HepG2 (cell line): ENCODE data around the gene LUZP1. TPM values are rescaled to one million over a fixed set of nuclear protein-coding genes. Genes with fewer than 3 reads are reported as not detected.

ENCODE experiments used
- ASH2L ChIP-seq: fragments of 300-600, 200-600 bp; sonication (generic); IDR thresholded peaks from 2 replicates; pipeline ENCODE4 v1.7.0; 2017; ENCODE audit warnings: low read depth, mild to moderate bottlenecking, moderate library complexity, mixed read lengths, low read length; ENCODE audit not compliant: insufficient read length
- ATF3 ChIP-seq: sonication (generic); formaldehyde crosslinking; IDR thresholded peaks from 2 replicates; pipeline ENCODE4 v1.4.0; 2020; ENCODE audit warnings: missing genetic modification reagents
- TFAP4 ChIP-seq: sonication (generic); IDR thresholded peaks from 2 replicates; pipeline ENCODE4 v1.6.1; 2016; ENCODE audit warnings: low read depth, borderline replicate concordance
- XRCC5 ChIP-seq: fragments of 200-400 bp; formaldehyde crosslinking; optimal IDR thresholded peaks from 2 replicates; pipeline ENCODE3; 2017; ENCODE audit warnings: mild to moderate bottlenecking, low read length
- ZNF407 ChIP-seq: sonication (generic); formaldehyde crosslinking; IDR thresholded peaks from one replicate; pipeline ENCODE4 v1.5.1; 2020; ENCODE audit warnings: mild to moderate bottlenecking, missing genetic modification reagents; ENCODE audit errors: not compliant biosample characterization
- ZNF784 ChIP-seq: sonication (generic); formaldehyde crosslinking; IDR thresholded peaks from 2 replicates; pipeline ENCODE4 v1.5.1; 2020; ENCODE audit warnings: missing genetic modification reagents, mild to moderate bottlenecking, borderline replicate concordance
- polyA plus RNA-seq, 8 experiments: library from polyadenylated mRNA; depleted of rRNA in 3 of 8; stranded (reverse) in 7 of 8; unstranded in 1 of 8; fragments of >200 nt; fragmentation: Illumina TruSeq in 4 of 8; extraction: Trizol in 4 of 8; gene quantifications; 2 replicates each; pipeline versions ENCODE4 v1.2.1 to v1.2.3, GENCODE V29; 2011 to 2016; ENCODE audit warnings: low read depth in 4 of 8, missing spikeins in 1 of 8, mixed read lengths in 1 of 8; ENCODE audit not compliant: insufficient read depth in 1 of 8
- total RNA-seq, 5 experiments: library from RNA; depleted of rRNA; stranded (reverse); fragments of >200 nt; fragmentation: Illumina TruSeq; extraction: Trizol; gene quantifications; 2 replicates each; pipeline ENCODE4 v1.2.3, GENCODE V29; 2016; ENCODE audit warnings: low read depth in 1 of 5

LUZP1 gene
- total and polyA plus RNA-seq, 2 of the 13 experiments (the other 11 are each of a cell fraction or from before 2014, with no cell fraction given): 6.9 to 12.7 TPM

GRCh38 chr1:23126200-23126599 lies 42.5 kb downstream of the LUZP1 start (continued):
- TF ChIP-seq ZNF407 (CRISPR knock-in tag): no peak
- TF ChIP-seq ASH2L: no peak
- TF ChIP-seq XRCC5: no peak
- TF ChIP-seq ATF3: no peak
- no peak for TF ChIP-seq ZNF784 (CRISPR knock-in tag)
- peak; percentile 49; the same call in 1 of the 2 replicates for TF ChIP-seq TFAP4
